Panc1 (cell line): ENCODE results near the gene AMDHD1. TPM values are rescaled to one million over a fixed set of nuclear protein-coding genes. Genes with fewer than 3 reads are reported as not detected.

Experiments used
- ATAC-seq: fragments of 200-7000 bp; cut with Tn5 transposase; 2 replicates; pipeline ENCODE4 v1.9.1; 2020; ENCODE audit warnings: mild to moderate bottlenecking, moderate library complexity
- BruUV-seq: library from RNA; stranded (reverse); fragments of 400-500 nt; replicated peaks from 2 replicates; lab custom pipeline; 2021; lab: Mats Ljungman, UMichigan
- CTCF ChIA-PET: fragments of 300-600 bp; sonication (Branson Sonifier 250); formaldehyde crosslinking; loops from one replicate; lab custom pipeline; 2022; ENCODE audit warnings: antibody characterized with exemption; lab: Charles Lee
- POLR2A ChIA-PET: fragments of 300-600 bp; sonication (Branson Sonifier 250); formaldehyde crosslinking; loops from one replicate; lab custom pipeline; 2022; ENCODE audit warnings: antibody characterized with exemption; lab: Charles Lee
- DNase-seq: peaks from one replicate; pipeline ENCODE4 v3.0.0-alpha.2; 2010; ENCODE audit warnings: low read depth, low spot score
- H3K27ac ChIP-seq: 2 replicates; pipeline ENCODE4 v1.5.1; 2011; ENCODE audit warnings: mild to moderate bottlenecking, low read length, inconsistent platforms
- H3K27me3 ChIP-seq: fragments of 200-500 bp; sonication (Bioruptor generic); 2 replicates; pipeline ENCODE4 v1.6.0; 2014; ENCODE audit warnings: low read length, inconsistent platforms; ENCODE audit not compliant: control insufficient read depth, insufficient read depth
- H3K36me3 ChIP-seq: fragments of 200-500 bp; sonication (Bioruptor generic); 2 replicates; pipeline ENCODE4 v1.5.1; 2014; ENCODE audit warnings: inconsistent platforms, mild to moderate bottlenecking, low read length, moderate library complexity; ENCODE audit not compliant: control insufficient read depth, insufficient read depth
- H3K4me1 ChIP-seq: 2 replicates; pipeline ENCODE4 v1.5.1; 2011; ENCODE audit warnings: inconsistent platforms, mild to moderate bottlenecking, low read length, moderate library complexity; ENCODE audit not compliant: control insufficient read depth, insufficient read depth
- H3K4me3 ChIP-seq, 2 experiments: 2 replicates each; pipeline ENCODE4 v1.5.1; 2011 to 2012; ENCODE audit warnings: low read depth in 2 of 2, low read length in 2 of 2, mild to moderate bottlenecking in 2 of 2, inconsistent platforms in 1 of 2, moderate library complexity in 1 of 2
- H3K9me3 ChIP-seq: fragments of 200-500 bp; sonication (Bioruptor generic); 2 replicates; pipeline ENCODE4 v1.5.1; 2014; ENCODE audit warnings: low read depth, mild to moderate bottlenecking, inconsistent platforms, low read length, moderate library complexity; ENCODE audit not compliant: control insufficient read depth, insufficient read depth
- CTCF ChIP-seq: fragments of 450-650 bp; IDR thresholded peaks from 2 replicates; pipeline ENCODE4 v1.5.1; 2017; ENCODE audit warnings: mild to moderate bottlenecking
- POLR2AphosphoS5 ChIP-seq: IDR thresholded peaks from 2 replicates; pipeline ENCODE4 v1.6.1; 2012; ENCODE audit warnings: mild to moderate bottlenecking, low read depth, low read length, moderate library complexity
- REST ChIP-seq, 2 experiments: IDR thresholded peaks; 2 replicates each; pipeline ENCODE4 v1.6.1; 2011 to 2012; ENCODE audit warnings: low read depth in 2 of 2, control low read depth in 1 of 2, low read length in 1 of 2, mild to moderate bottlenecking in 1 of 2, moderate library complexity in 1 of 2; ENCODE audit not compliant: insufficient read depth in 1 of 2
- SIN3A ChIP-seq: IDR thresholded peaks from 2 replicates; pipeline ENCODE4 v1.6.1; 2012; ENCODE audit warnings: low read depth, mild to moderate bottlenecking, low read length, moderate library complexity, borderline replicate concordance; ENCODE audit not compliant: insufficient read depth
- TCF7L2 ChIP-seq: IDR thresholded peaks from 2 replicates; pipeline ENCODE4 v1.6.1; 2011; ENCODE audit warnings: mild to moderate bottlenecking, low read depth, low read length, inconsistent platforms
- in situ Hi-C: cut with HindIII; loops from 2 replicates; pipeline ENCODE4 v1.10.0; 2016; ENCODE audit warnings: low sequenced_read_pairs, low pct_unique_long_range_greater_than_20kb
- intact Hi-C: fragments of 100-400 bp; cut with micrococcal nuclease; formaldehyde crosslinking; loops from one replicate; pipeline ENCODE4 v1.10.0; 2022; ENCODE audit not compliant: unreplicated experiment
- total RNA-seq: library from RNA; stranded (reverse); gene quantifications from one replicate; pipeline ENCODE4 v1.2.1, GENCODE V29; 2021; ENCODE audit not compliant: unreplicated experiment

The AMDHD1 gene
- total RNA-seq, 1 experiment from 2014 or later = 0.54 TPM

DNA sequence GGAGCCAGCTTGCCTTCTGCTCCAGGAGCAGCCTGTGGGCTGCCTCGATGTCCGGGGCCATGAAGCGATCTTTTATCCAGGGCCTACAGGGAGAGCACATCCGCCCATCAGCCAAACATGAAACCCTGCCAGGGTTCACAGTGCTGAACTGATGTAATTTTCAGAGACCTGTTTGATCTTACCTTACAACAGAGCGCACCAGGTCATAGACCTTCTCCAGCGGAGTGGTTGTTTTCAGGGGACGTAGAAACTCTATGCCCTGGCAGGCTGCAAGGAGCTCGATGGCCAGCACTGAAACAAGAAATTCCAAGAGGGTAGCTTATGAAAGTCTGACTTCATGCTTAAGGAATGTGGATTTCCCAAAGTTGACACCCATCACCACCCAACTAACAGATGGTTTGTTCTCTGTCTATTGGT, 33.3 kb downstream of the AMDHD1 start:
- no peaks in the 10 kb centered on the region for H3K4me1 ChIP-seq
- ChIA-PET CTCF (no interaction called here), POLR2A (no interaction called here)
- BruUV-seq = no TSS peak
- ATAC-seq (no peak), DNase-seq (no peak)
- no peaks in the 10 kb centered on the region for H3K9me3 ChIP-seq
- H3K36me3 ChIP-seq = no peaks in the 10 kb centered on the region
- TF ChIP-seq CTCF (no peak), SIN3A (no peak), TCF7L2 (no peak), REST (IDR thresholded peaks at IDR 0.05; ENCODE audit: insufficient read depth in 1 of 2, low read depth in 2 of 2, low read length in 1 of 2) (no peak), POLR2AphosphoS5 (no peak)
- intact Hi-C loops = no loop called here
- in situ Hi-C loops = no loop called here
- H3K4me3 ChIP-seq = no peak overlapping the region
- H3K27me3 ChIP-seq = peaks cover 4% of the 10 kb centered on the region; the same call in 1 of the 2 replicates
- H3K27ac ChIP-seq = no peak overlapping the region

DNA sequence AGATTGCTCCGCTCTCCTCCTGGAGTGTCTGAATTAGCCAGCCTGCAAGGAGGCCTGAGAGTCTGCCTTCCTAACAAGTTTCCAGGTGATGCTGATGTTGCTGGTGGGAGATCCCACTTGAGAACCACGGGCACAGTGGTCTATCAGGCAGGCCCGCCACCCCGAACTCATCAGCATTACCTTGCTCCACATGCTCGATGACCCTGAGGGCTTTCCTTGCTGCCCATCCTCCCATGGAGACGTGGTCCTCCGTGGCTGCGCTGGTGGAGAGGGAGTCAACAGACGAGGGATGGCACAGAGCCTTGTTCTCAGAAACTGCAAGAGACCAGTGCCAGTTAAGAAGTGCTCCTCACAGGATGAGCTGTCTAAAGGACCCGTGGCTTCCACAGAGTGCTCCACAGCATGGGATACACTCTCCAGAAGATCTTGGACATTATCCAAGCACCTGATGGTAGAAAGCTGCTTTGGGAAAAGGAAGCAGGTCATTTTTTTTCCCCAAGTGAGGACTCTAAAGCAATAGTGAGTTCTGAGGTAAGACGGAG, 34.7 kb downstream of the AMDHD1 start:
- Histone ChIP-seq H3K27ac (no peak overlapping the region), H3K27me3 (peaks cover 4% of the 10 kb centered on the region; the same call in 1 of the 2 replicates), H3K9me3 (no peaks in the 10 kb centered on the region), H3K36me3 (no peaks in the 10 kb centered on the region), H3K4me3 (no peak overlapping the region), H3K4me1 (no peaks in the 10 kb centered on the region)
- DNase-seq (no peak), ATAC-seq (no peak)
- POLR2A ChIA-PET = no interaction called here
- in situ Hi-C loops (no loop called here), intact Hi-C loops (no loop called here)
- BruUV-seq = no TSS peak
- CTCF ChIA-PET = interaction anchor here (0.6 kb wide), 1 partner anchor 22 kb away, joined by 7 read pairs; no protein-coding TSS in a partner anchor
- TF ChIP-seq POLR2AphosphoS5 (no peak), CTCF (no peak), SIN3A (no peak), TCF7L2 (no peak), REST (IDR thresholded peaks at IDR 0.05; ENCODE audit: insufficient read depth in 1 of 2, low read depth in 2 of 2, low read length in 1 of 2) (no peak)
